Testis (tissue), 3 donors: ENCODE data around the gene FAM174C. TPM values are rescaled to one million over a fixed set of nuclear protein-coding genes. Genes with fewer than 3 reads are reported as not detected.
A peak's percentile ranks its signal among the peaks of the same experiment; 100 is the strongest.

ENCODE experiments used
- DNase-seq: peaks from one replicate; pipeline ENCODE4 v3.0.0-alpha.2; 2019
- H3K27ac ChIP-seq, 2 donors: fragments of 200-600 bp; sonication (generic); one replicate each; pipeline ENCODE4 v1.5.1; 2019
- H3K27me3 ChIP-seq: fragments of 200-600 bp; sonication (generic); one replicate; pipeline ENCODE4 v1.5.1; 2019
- H3K36me3 ChIP-seq: fragments of 200-600 bp; sonication (generic); one replicate; pipeline ENCODE4 v1.5.1; 2017; ENCODE audit warnings: low read depth; ENCODE audit errors: missing control alignments
- H3K4me1 ChIP-seq: fragments of 200-600 bp; sonication (generic); one replicate; pipeline ENCODE4 v1.5.1; 2019
- H3K4me3 ChIP-seq, 2 donors: fragments of 200-600 bp; sonication (generic); one replicate each; pipeline ENCODE4 v1.5.1; 2017 to 2019
- H3K9me3 ChIP-seq: fragments of 200-600 bp; sonication (generic); one replicate; pipeline ENCODE4 v1.5.1; 2017
- POLR2A ChIP-seq: fragments of 450-650 bp; IDR thresholded peaks from one replicate; pipeline ENCODE4 v1.6.1; 2017; ENCODE audit warnings: antibody characterized with exemption, mild to moderate bottlenecking, moderate library complexity
- WGBS, 2 donors: methylation state at CpG; one replicate each; pipeline ENCODE4 v1.1.5; 2018; 5-methylcytosine and 5-hydroxymethylcytosine counted together
- intact Hi-C: fragments of 100-400 bp; cut with DNase I; formaldehyde crosslinking; loops from one replicate; pipeline ENCODE4 v1.15.1; 2023; ENCODE audit warnings: low total_unique reads
- polyA plus RNA-seq: library from polyadenylated mRNA; stranded (reverse); fragments of 350-450 nt; fragmentation: Illumina TruSeq; extraction: RNeasy Lipid Tissue Mini Kit (QIAGEN cat#74804); gene quantifications from one replicate; pipeline ENCODE4 v1.2.3, GENCODE V29; 2014; ENCODE audit warnings: low read depth, low replicate concordance; ENCODE audit not compliant: insufficient read depth
- total RNA-seq, 2 donors: library from RNA; depleted of rRNA; stranded (reverse); fragments of >200 nt; gene quantifications; one replicate each; pipeline ENCODE4 v1.2.3, GENCODE V29; 2016
- TF ChIP-seq, protein P1 (sequence below), 3 experiments: fragments of 450-650 bp in 2 of 3; fragments of 200-600 bp in 1 of 3; sonication (generic) in 1 of 3; IDR thresholded peaks; one replicate each; pipeline ENCODE4 v1.5.1; 2016 to 2019; ENCODE audit warnings: antibody characterized with exemption in 3 of 3, mild to moderate bottlenecking in 2 of 3, moderate library complexity in 1 of 3

FAM174C gene
- total and polyA plus RNA-seq, 3 donors from 2014 or later: 51.6 to 128 (median 111) TPM

DNA sequence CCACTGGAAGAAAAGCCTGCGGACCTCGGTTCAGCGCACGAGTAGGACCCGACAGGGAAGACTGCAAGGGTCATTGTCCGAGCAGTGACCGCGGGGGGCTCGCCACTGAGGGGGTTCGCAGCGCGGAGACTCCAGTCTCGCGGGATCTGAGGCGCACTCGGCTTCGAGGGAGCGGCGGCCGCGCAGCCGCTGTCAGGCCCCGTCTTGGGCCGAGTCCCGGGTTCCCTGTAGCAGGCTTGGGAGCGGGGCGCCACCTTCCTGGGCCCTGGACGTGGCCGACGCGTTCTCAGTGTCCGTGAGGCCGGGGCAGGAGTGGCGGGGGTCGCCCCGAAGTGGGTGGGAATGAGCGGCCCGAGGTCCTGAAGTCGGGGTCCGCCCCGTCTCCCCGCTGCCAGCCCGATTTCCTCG, 474 bp upstream of the FAM174C start:
- Histone ChIP-seq H3K9me3 (no peaks in the 10 kb centered on the region), H3K27ac (peak overlapping the region; percentile 93 to 99), H3K27me3 (no peaks in the 10 kb centered on the region), H3K36me3 (no peaks in the 10 kb centered on the region), H3K4me3 (peak overlapping the region; percentile 68 to 71), H3K4me1 (peaks cover 58% of the 10 kb centered on the region)
- TF ChIP-seq, protein P1, sequence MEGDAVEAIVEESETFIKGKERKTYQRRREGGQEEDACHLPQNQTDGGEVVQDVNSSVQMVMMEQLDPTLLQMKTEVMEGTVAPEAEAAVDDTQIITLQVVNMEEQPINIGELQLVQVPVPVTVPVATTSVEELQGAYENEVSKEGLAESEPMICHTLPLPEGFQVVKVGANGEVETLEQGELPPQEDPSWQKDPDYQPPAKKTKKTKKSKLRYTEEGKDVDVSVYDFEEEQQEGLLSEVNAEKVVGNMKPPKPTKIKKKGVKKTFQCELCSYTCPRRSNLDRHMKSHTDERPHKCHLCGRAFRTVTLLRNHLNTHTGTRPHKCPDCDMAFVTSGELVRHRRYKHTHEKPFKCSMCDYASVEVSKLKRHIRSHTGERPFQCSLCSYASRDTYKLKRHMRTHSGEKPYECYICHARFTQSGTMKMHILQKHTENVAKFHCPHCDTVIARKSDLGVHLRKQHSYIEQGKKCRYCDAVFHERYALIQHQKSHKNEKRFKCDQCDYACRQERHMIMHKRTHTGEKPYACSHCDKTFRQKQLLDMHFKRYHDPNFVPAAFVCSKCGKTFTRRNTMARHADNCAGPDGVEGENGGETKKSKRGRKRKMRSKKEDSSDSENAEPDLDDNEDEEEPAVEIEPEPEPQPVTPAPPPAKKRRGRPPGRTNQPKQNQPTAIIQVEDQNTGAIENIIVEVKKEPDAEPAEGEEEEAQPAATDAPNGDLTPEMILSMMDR (IDR thresholded peaks at IDR 0.05): no peak
- no peak for TF ChIP-seq POLR2A
- no peak for DNase-seq
- 39 to 48% methylated on average over 5 to 10 of the region's 44 CpGs for WGBS, 2 donors
- intact Hi-C loops: no loop called here

DNA sequence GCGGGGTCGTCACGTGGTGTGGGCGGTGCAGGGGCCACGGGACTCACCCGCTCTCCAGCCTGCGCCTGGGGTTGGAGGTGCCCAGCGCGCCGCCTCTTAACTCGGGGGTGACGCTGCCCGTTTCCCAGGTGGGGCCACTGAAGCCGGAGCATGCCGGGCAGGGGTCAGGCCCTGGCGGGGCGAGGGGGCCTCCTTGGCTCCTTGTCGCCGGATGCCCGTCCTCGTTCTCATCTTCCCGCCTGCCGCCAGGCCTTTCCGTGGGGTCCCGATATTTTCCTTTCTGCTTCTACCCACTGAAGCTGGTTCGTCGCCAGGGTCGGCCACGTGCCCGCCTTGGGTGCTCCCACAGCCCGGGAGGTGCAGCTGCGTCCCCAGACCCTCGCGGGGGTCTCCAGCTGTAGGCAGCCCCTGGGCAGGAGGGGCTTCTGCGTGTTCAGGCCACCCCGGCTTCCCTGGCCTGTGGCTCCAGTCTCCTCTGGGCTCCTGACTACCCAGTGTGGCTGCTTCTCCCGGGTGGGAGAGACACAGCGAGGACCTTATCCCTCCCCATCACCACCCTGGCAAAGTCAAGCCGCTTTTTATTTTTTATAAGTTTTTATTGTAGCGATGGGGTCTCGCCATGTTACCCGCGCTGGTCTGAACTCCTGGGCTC, 772 bp downstream of the FAM174C start:
- H3K27me3 ChIP-seq: no peaks in the 10 kb centered on the region
- H3K36me3 ChIP-seq: no peaks in the 10 kb centered on the region
- no peak for DNase-seq
- H3K4me1 ChIP-seq: peaks cover 45% of the 10 kb centered on the region
- peak overlapping the region; percentile 93 to 99 for H3K27ac ChIP-seq
- 9 to 14% methylated on average over 20 to 42 of the region's 43 CpGs for WGBS, 2 donors
- peak overlapping the region; percentile 68 to 71 for H3K4me3 ChIP-seq
- intact Hi-C loops: no loop called here
- TF ChIP-seq, protein P1 (IDR thresholded peaks at IDR 0.05): no peak
- no peak for TF ChIP-seq POLR2A
- no peaks in the 10 kb centered on the region for H3K9me3 ChIP-seq

DNA sequence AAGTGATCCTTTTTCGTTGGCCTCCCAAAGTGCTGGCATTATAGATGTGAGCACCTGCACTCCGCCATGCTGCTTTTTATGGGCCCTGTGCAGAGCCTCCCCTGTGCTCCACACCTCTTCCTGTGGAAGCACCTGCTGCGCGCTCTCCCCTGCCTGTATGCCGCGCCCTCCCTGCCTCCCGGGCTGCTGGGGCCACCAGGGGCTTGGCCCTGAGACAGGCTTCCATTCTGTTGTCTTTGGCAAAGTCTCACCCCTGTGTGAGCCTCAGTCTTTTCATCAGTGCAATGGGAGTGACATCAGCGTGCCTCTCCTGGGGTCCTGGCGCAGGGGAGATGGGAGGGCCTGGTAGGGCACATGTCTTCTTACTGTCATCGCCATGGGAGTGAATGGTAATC, 1.3 kb downstream of the FAM174C start:
- no peaks in the 10 kb centered on the region for H3K9me3 ChIP-seq
- H3K4me1 ChIP-seq: peaks cover 40% of the 10 kb centered on the region
- DNase-seq: no peak
- H3K4me3 ChIP-seq: peak overlapping the region; percentile 68 to 71
- peak overlapping the region; percentile 93 to 99 for H3K27ac ChIP-seq
- no peak for TF ChIP-seq POLR2A
- TF ChIP-seq, protein P1 (IDR thresholded peaks at IDR 0.05): no peak
- intact Hi-C loops: no loop called here
- H3K36me3 ChIP-seq: no peaks in the 10 kb centered on the region
- 62 to 65% methylated on average over 8 to 10 of the region's 10 CpGs for WGBS, 2 donors
- no peaks in the 10 kb centered on the region for H3K27me3 ChIP-seq

DNA sequence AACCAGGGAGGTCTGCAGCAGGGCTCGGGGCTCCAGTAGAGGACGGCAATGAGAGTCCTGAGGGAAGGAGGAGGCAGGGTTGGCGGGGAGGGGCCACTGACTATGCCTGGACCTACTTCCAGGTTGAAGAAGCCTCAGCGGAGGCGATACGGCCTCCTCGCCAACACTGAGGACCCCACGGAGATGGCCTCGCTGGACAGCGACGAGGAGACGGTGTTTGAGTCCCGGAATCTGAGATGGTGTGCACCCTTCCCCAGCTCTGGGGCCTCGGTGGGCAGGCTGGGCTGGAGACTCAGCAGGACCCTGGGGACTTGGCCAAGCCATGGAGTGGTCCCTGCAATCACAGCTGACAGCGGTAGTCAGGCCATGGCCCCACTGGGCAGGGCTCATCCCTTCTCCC, 1.7 kb downstream of the FAM174C start:
- Histone ChIP-seq H3K4me1 (peaks cover 36% of the 10 kb centered on the region), H3K27ac (peak overlapping the region in 1 of 2 donors; percentile 93), H3K36me3 (no peaks in the 10 kb centered on the region), H3K27me3 (no peaks in the 10 kb centered on the region), H3K9me3 (no peaks in the 10 kb centered on the region), H3K4me3 (no peak overlapping the region)
- WGBS, 2 donors: 56 to 70% methylated on average over 12 to 15 of the region's 15 CpGs
- TF ChIP-seq, protein P1 (IDR thresholded peaks at IDR 0.05): no peak
- no peak for TF ChIP-seq POLR2A
- intact Hi-C loops: no loop called here
- no peak for DNase-seq

DNA sequence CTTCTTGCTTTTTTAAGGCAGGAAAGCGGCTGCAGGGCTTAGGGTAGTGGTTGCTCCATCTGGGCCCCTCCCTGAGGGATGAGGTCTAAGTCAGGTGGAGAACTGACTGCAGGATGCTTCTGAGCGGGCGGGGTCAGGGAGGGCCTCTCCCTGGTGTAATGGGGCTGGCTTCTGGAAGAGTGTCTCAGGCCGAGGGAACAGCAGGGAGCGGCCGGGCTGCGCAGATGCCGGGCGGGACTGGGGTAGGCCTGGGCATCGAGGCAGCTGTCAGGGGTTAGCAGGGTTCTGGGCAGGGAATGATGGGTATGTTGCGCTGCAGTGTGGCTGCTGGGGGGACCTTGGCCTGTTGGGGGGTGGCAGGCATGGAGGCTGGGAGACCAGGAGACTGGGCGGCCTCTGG, 2.7 kb downstream of the FAM174C start:
- Histone ChIP-seq H3K9me3 (no peaks in the 10 kb centered on the region), H3K27ac (no peak overlapping the region), H3K27me3 (no peaks in the 10 kb centered on the region), H3K36me3 (no peaks in the 10 kb centered on the region), H3K4me3 (no peak overlapping the region), H3K4me1 (peaks cover 33% of the 10 kb centered on the region)
- intact Hi-C loops: no loop called here
- no peak for DNase-seq
- 88 to 90% methylated on average over 12 of the region's 12 CpGs for WGBS, 2 donors
- TF ChIP-seq POLR2A: no peak
- TF ChIP-seq, protein P1 (IDR thresholded peaks at IDR 0.05): no peak
